Endodermal cell (in vitro differentiated cells): ENCODE results near the gene NOXA1. TPM values are rescaled to one million over a fixed set of nuclear protein-coding genes. Genes with fewer than 3 reads are reported as not detected.

Experiments used
- DNase-seq: peaks from one replicate; pipeline ENCODE4 v3.0.0-alpha.2; 2017
- H3K27ac ChIP-seq: 2 replicates; pipeline ENCODE4 v1.5.1; 2013; ENCODE audit warnings: mild to moderate bottlenecking, low read depth, low read length, moderate library complexity
- H3K27me3 ChIP-seq: 2 replicates; pipeline ENCODE4 v1.6.1; 2013; ENCODE audit warnings: mild to moderate bottlenecking, low read length, moderate library complexity; ENCODE audit not compliant: insufficient read depth, control insufficient read depth, poor library complexity, severe bottlenecking
- H3K36me3 ChIP-seq: 2 replicates; pipeline ENCODE4 v1.7.0; 2013; ENCODE audit warnings: mild to moderate bottlenecking, low read length, moderate library complexity; ENCODE audit not compliant: control insufficient read depth, insufficient read depth
- H3K4me1 ChIP-seq: one replicate; pipeline ENCODE4 v1.7.0; 2013; ENCODE audit warnings: low read length; ENCODE audit not compliant: control insufficient read depth, insufficient read depth
- H3K4me3 ChIP-seq: 2 replicates; pipeline ENCODE4 v1.5.1; 2013; ENCODE audit warnings: mild to moderate bottlenecking, low read length, moderate library complexity
- H3K9ac ChIP-seq: 2 replicates; pipeline ENCODE4 v1.6.1; 2013; ENCODE audit warnings: mild to moderate bottlenecking, low read length, moderate library complexity; ENCODE audit not compliant: poor library complexity, severe bottlenecking; ENCODE audit errors: extremely low read depth
- H3K9me3 ChIP-seq: 2 replicates; pipeline ENCODE4 v1.6.1; 2013; ENCODE audit warnings: mild to moderate bottlenecking, low read length, moderate library complexity; ENCODE audit not compliant: control insufficient read depth
- H3K27ac Mint-ChIP-seq: 2 replicates; pipeline ENCODE4 v1.8.0; 2020; ENCODE audit warnings: mixed read lengths
- H3K27me3 Mint-ChIP-seq: 2 replicates; pipeline ENCODE4 v1.8.0; 2021; ENCODE audit warnings: mild to moderate bottlenecking, mixed read lengths; ENCODE audit not compliant: insufficient read depth
- H3K36me3 Mint-ChIP-seq: 2 replicates; pipeline ENCODE4 v1.8.0; 2020; ENCODE audit warnings: low read depth, mixed read lengths
- H3K4me1 Mint-ChIP-seq: 2 replicates; pipeline ENCODE4 v1.8.0; 2020; ENCODE audit warnings: mixed read lengths
- H3K4me3 Mint-ChIP-seq: 2 replicates; pipeline ENCODE4 v1.8.0; 2020; ENCODE audit warnings: mild to moderate bottlenecking, moderate library complexity, mixed read lengths
- H3K9me3 Mint-ChIP-seq: 2 replicates; pipeline ENCODE4 v1.8.0; 2020; ENCODE audit warnings: mild to moderate bottlenecking, mixed read lengths
- CTCF ChIP-seq: fragments of 200-600 bp; sonication (generic); conservative IDR thresholded peaks from 2 replicates; pipeline ENCODE4 v1.5.0; 2021; ENCODE audit warnings: antibody characterized with exemption, mild to moderate bottlenecking
- WGBS, 2 experiments: methylation state at CpG; one replicate each; pipeline versions ENCODE4 v1.1.5 to v1.1.7; 2013; ENCODE audit warnings: missing lambda C conversion rate in 2 of 2, mixed read lengths in 1 of 2; ENCODE audit not compliant: insufficient coverage in 1 of 2, insufficient read length in 1 of 2; 5-methylcytosine and 5-hydroxymethylcytosine counted together
- total RNA-seq, 2 donors: library from RNA; stranded (reverse); fragmentation: NEBNext Ultra II Directional in 1 of 2; extraction: Animal tissue kit (Norgen Biotek cat#: 25700) in 1 of 2; gene quantifications; 2 replicates in 1 of 2; 3 replicates in 1 of 2; pipeline ENCODE4 v1.2.1, GENCODE V29; 2021

The NOXA1 gene
- total RNA-seq, 2 donors from 2014 or later: 5.0 to 5.9 TPM

- Mint-ChIP-seq H3K36me3 (no peaks in the 10 kb centered on the region), H3K27ac (no peak overlapping the region), H3K4me3 (no peak overlapping the region), H3K27me3 (no peaks in the 10 kb centered on the region), H3K9me3 (no peaks in the 10 kb centered on the region), H3K4me1 (no peaks in the 10 kb centered on the region)
- Histone ChIP-seq H3K36me3 (no peaks in the 10 kb centered on the region), H3K27me3 (no peaks in the 10 kb centered on the region), H3K9me3 (no peaks in the 10 kb centered on the region), H3K4me1 (no peaks in the 10 kb centered on the region), H3K4me3 (no peak overlapping the region), H3K27ac (no peak overlapping the region), H3K9ac (no peak overlapping the region)
- TF ChIP-seq CTCF: no peak
- DNase-seq: no peak
- 93 to 100% methylated on average over 3 to 20 of the region's 20 CpGs for WGBS, 2 experiments
These were observed 9.6 kb downstream of the NOXA1 start for GRCh38 chr9:137432687-137433348.

- Histone ChIP-seq H3K4me3 (no peak overlapping the region), H3K9me3 (no peaks in the 10 kb centered on the region), H3K27me3 (no peaks in the 10 kb centered on the region), H3K27ac (no peak overlapping the region), H3K36me3 (no peaks in the 10 kb centered on the region), H3K4me1 (no peaks in the 10 kb centered on the region), H3K9ac (no peak overlapping the region)
- Mint-ChIP-seq H3K36me3 (no peaks in the 10 kb centered on the region), H3K27ac (no peak overlapping the region), H3K9me3 (no peaks in the 10 kb centered on the region), H3K4me1 (no peaks in the 10 kb centered on the region), H3K27me3 (no peaks in the 10 kb centered on the region), H3K4me3 (no peak overlapping the region)
- 86 to 87% methylated on average over 8 to 19 of the region's 19 CpGs for WGBS, 2 experiments
- TF ChIP-seq CTCF: no peak
- no peak for DNase-seq
These were observed 10.2 kb downstream of the NOXA1 start for GRCh38 chr9:137433349-137433915.

GRCh38 chr9:137433916-137434431 is 10.8 kb downstream of the NOXA1 start:
- no peaks in the 10 kb centered on the region for H3K27me3 Mint-ChIP-seq
- no peak for DNase-seq

More at GRCh38 chr9:137433916-137434431, 10.8 kb downstream of the NOXA1 start:
- no peaks in the 10 kb centered on the region for H3K9me3 Mint-ChIP-seq
- Histone ChIP-seq H3K36me3 (no peaks in the 10 kb centered on the region), H3K27me3 (no peaks in the 10 kb centered on the region), H3K27ac (no peak overlapping the region), H3K4me1 (no peaks in the 10 kb centered on the region), H3K4me3 (no peak overlapping the region), H3K9ac (no peak overlapping the region), H3K9me3 (no peaks in the 10 kb centered on the region)
- no peak overlapping the region for H3K4me3 Mint-ChIP-seq
- no peaks in the 10 kb centered on the region for H3K36me3 Mint-ChIP-seq
- H3K27ac Mint-ChIP-seq: no peak overlapping the region
- no peaks in the 10 kb centered on the region for H3K4me1 Mint-ChIP-seq
- WGBS, 2 experiments: 93 to 97% methylated on average over 6 to 26 of the region's 26 CpGs
- no peak for TF ChIP-seq CTCF
